ENCODE data around the gene SPATA3. TPM values are rescaled to one million over a fixed set of nuclear protein-coding genes. Genes with fewer than 3 reads are reported as not detected.
"Not testable (repeated sequence)": the region's sequence is repeated elsewhere in the genome, so short reads cannot be mapped to it uniquely, and the experiment has no call there.

Gene SPATA3
- total RNA-seq, 8 experiments from 2014 or later: 0.71 TPM; not detected in 7

DNA sequence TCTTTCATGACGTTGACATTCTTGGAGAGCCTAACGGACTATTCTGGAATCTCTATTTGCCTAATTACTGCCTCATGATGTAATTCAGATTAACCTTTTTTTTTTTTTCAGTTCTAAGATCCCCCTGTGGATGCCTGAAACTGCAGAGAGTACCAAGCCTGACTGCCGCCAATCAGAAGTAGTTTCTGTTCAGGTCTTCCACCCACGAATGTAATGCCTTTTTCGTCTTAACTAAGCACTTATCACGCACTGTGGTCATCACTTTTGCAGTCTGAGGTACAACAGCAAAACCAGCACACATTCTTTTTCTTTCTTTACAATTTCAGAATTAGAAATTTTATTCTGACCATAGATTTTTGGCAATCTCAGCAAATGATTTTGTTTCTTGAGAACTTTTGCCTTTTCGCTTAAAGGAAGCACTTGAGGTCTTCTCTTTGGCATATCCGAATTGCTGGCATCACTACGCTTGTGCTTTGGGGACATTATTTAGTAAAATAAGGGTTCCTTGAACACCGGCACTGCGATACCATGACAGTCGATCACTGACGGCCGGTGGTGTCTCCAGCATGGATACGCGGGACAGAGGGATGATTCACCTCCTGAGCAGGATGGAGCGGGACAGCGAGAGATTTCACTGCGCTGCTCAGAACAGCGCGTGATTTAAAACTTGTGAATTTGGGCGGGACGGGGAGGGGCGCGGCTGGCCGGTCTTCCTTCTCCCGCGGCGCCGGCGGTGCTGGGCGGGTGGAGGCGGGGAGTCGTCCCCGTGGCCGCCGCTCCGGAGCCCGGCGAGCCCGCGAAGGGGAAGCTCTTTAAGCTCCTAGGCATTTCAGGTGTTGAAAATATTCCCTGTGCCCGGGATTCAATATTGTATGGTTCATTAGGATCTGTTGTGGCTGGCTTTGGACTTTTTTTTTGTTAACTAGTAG, 38.8 kb upstream of the SPATA3 start:
- peak overlapping the region; percentile 3 to 27 (median 17) for H3K4me3 ChIP-seq
- ATAC-seq (replicated peaks in 6 of 8): peak; percentile 77 to 99 (median 92)
- WGBS, 10 experiments: 19 to 80% (median 32%) methylated on average over 3 to 30 of the region's 43 CpGs
- peaks cover 0 to 3% of the 10 kb centered on the region in 2 donors for H3K4me1 ChIP-seq (replicated peaks in 1 of 2)
- no peak overlapping the region for H3K27ac ChIP-seq
- in situ Hi-C loops (cut with MboI; ENCODE audit: low pct_unique_long_range_greater_than_20kb in 2 of 9, low sequenced_read_pairs in 9 of 9, unreplicated experiment in 9 of 9): no loop called here

DNA sequence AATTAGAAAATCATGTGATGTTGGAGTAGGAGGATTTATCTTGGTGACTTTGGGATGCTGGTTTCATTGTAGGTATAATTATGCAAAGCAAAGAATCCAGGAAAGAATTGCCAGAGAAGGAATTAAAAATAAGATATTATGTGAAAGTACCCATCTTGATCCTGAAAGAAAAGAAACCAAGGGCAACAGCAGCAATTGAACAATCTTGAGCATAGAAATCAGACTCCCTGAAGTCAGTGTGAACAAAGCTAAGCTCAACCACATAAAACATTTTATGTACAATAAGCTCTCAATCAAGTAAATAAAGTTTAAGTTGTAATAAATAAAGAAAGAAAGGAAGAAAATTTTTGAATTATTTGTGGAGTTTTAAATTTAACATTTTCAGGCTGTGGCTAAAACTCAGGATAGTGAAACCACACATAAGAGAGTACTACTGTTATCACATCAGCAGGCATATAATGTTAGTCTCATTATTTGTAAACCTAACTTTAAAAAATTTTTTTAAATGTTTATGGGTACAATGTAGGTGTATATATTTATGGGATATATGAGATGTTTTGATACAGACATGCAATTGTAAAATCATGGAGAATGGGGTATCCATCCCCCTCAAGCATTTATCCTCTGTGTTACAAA, 38.0 kb upstream of the SPATA3 start:
- in situ Hi-C loops (cut with MboI; ENCODE audit: low pct_unique_long_range_greater_than_20kb in 2 of 9, low sequenced_read_pairs in 9 of 9, unreplicated experiment in 9 of 9): no loop called here
- Histone ChIP-seq H3K27ac (no peak overlapping the region), H3K4me3 (peak overlapping the region in 4 of 5 donors; percentile 9 to 27 (median 19)), H3K4me1 (replicated peaks in 1 of 2) (peaks cover 0 to 3% of the 10 kb centered on the region in 2 donors)
- ATAC-seq (replicated peaks in 6 of 8): no peak

DNA sequence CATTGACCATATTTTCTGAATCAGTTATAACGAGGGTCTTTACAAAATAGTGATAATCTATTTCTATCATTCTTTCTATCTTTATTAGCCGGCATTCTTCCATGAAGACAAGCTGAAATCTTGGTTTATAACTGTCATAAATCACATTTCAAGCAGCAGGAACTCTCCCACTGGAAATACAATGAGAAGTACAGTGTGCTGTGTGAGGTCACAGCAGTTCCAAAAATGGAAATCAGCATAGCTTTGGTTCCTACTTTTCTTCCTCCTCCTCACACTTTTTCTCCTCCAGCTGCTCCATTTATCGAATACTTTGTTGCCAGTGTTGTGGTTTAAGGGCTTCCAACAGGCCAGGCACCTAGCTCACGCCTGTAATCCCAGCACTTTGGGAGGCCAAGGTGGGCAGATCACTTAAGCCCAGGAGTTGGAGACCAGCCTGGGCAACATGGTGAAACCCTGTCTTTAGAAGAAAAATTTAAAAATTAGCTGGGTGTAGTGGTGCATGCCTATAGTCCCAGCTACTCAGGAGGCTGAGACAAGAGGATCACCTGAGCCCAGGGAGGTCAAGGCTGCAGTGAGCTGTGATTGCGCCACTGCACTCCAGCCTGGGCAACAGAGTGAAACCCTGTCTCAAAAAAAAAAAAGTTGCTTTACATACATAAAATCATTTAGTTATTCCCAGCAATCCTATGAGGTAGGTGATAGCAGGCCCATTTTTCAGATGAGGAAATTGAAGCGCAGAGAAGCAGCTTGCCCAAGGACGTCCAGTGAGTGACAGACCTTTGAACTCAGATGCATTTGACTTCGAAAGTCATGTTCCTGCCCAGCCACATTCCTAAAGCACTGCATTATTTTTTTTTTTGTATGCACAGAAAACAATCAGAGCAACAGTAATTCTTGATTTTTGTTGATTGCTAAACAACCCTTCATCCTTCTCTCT, 36.8 kb upstream of the SPATA3 start:
- ATAC-seq (replicated peaks in 6 of 8): no peak
- Histone ChIP-seq H3K4me1 (replicated peaks in 1 of 2) (peaks cover 0 to 3% of the 10 kb centered on the region in 2 donors), H3K4me3 (no peak overlapping the region), H3K27ac (no peak overlapping the region)
- 59 to 100% (median 90%) methylated on average over 2 to 8 of the region's 8 CpGs for WGBS, 10 experiments
- in situ Hi-C loops (cut with MboI; ENCODE audit: low pct_unique_long_range_greater_than_20kb in 2 of 9, low sequenced_read_pairs in 9 of 9, unreplicated experiment in 9 of 9): no loop called here

DNA sequence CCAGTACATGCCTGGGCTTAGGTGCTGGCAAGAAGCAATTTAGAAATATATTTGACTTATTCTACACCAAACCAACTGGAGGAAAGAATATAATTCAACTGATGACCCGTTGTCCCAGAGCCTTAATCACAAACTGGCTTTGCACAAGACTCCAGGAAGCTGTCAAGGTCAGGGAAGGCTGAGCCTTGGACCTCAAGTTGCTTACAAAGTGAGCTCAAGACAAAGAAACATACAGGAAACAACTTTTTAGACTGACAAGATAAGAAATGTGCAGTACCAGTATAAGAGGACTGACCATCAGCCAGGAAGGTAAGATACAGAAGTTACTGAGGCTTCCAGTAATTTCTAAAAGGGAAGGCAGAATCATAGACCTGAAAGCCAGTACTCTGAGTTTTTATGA, 35.9 kb upstream of the SPATA3 start:
- in situ Hi-C loops (cut with MboI; ENCODE audit: low pct_unique_long_range_greater_than_20kb in 2 of 9, low sequenced_read_pairs in 9 of 9, unreplicated experiment in 9 of 9): no loop called here
- no peak for ATAC-seq (replicated peaks in 6 of 8)
- WGBS, 10 experiments: 11 to 83% (median 40%) methylated on average over 1 of the region's 1 CpG; no CpG with 5 or more reads in 7 of the 10 experiments

DNA sequence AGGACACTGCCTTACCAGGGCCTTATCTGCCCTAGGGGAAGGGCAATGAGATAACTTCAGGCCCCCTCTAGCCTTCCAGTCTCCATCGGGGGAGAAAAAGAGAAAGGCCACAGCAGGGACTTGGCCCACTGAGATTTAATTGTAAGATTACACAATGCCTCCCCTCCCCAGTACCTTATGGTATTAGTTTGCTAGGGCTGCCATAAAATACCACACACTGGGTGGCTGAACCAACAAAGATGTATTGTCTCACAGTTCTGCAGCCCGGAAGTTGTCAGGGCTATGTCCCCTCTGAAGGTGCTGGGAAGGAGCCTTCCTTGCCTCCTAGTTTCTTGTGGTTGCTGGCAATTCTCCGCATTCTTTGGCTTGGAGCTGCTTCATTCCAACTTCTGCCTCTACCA, 34.8 kb upstream of the SPATA3 start:
- in situ Hi-C loops (cut with MboI; ENCODE audit: low pct_unique_long_range_greater_than_20kb in 2 of 9, low sequenced_read_pairs in 9 of 9, unreplicated experiment in 9 of 9): no loop called here

More for the DNA sequence above, 35.9 kb upstream of the SPATA3 start:
- Histone ChIP-seq H3K4me1 (replicated peaks in 1 of 2) (peaks cover 0 to 3% of the 10 kb centered on the region in 2 donors), H3K4me3 (no peak overlapping the region), H3K27ac (no peak overlapping the region)

DNA sequence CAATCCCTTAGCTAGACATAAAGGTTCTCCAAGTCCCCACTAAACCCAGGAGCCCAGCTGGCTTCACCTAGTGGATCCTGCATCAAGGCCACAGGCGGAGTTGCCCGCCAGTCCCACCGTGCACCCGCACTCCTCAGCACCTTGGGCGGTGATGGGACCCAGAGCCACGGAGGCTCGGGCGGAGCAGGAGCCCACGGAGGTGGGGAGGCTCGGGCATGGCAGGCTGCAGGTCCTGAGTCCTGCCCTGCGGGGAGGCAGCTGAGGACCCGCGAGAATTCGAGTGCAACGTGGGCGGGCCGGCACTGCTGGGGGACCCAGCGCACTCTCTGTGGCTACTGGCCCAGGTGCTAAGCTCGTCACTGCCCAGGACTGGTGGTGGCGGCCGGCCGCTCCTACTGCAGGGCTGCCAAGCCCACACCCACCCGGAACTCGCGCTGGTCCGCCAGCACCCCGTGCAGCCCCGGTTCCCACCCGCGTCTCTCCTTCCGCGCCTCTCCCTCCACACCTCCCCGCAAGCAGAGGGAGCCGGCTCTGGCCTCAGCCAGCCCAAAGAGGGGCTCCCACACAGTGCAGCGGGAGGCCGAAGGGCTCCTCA, 31.7 kb upstream of the SPATA3 start:
- H3K4me3 ChIP-seq: no peak overlapping the region
- 91 to 100% methylated on average over 1 to 8 of the region's 36 CpGs; no CpG with 5 or more reads in 8 of the 10 experiments for WGBS, 10 experiments
- H3K4me1 ChIP-seq (replicated peaks in 1 of 2): no peaks in the 10 kb centered on the region
- H3K27ac ChIP-seq: no peak overlapping the region
- no peak for ATAC-seq (replicated peaks in 6 of 8)
- in situ Hi-C loops (cut with MboI; ENCODE audit: low pct_unique_long_range_greater_than_20kb in 2 of 9, low sequenced_read_pairs in 9 of 9, unreplicated experiment in 9 of 9): no loop called here

More for the DNA sequence above, 34.8 kb upstream of the SPATA3 start:
- ATAC-seq (replicated peaks in 6 of 8): no peak
- 14 to 80% (median 47%) methylated on average over 1 to 2 of the region's 3 CpGs; no CpG with 5 or more reads in 2 of the 10 experiments for WGBS, 10 experiments
- Histone ChIP-seq H3K4me1 (replicated peaks in 1 of 2) (peaks cover 0 to 3% of the 10 kb centered on the region in 2 donors), H3K4me3 (no peak overlapping the region), H3K27ac (no peak overlapping the region)

DNA sequence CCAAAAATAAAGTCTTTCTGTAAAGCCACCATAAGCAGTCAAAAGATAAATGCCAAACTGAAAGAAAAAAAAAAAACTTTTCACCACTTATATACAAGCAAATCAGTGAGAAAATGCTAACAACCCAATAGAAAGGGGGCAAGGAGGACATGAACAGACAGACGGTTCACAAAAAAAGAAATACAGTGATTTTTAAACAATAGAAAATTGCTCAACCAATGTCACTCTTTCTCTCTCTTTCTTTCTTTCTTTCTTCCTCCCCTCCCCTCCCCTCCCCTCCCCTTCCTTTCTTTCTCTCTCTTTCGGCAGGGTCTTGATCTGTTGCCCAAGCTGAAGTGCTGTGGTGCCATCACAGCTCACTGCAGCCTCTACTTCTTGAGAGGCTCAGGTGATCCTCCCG, 28.8 kb upstream of the SPATA3 start:
- H3K27ac ChIP-seq: no peak overlapping the region
- 40 to 100% (median 80%) methylated on average over 1 of the region's 3 CpGs; no CpG with 5 or more reads in 3 of the 10 experiments for WGBS, 10 experiments
- no peak overlapping the region for H3K4me3 ChIP-seq
- no peaks in the 10 kb centered on the region for H3K4me1 ChIP-seq (replicated peaks in 1 of 2)
- no peak for ATAC-seq (replicated peaks in 6 of 8)
- in situ Hi-C loops (cut with MboI; ENCODE audit: low pct_unique_long_range_greater_than_20kb in 2 of 9, low sequenced_read_pairs in 9 of 9, unreplicated experiment in 9 of 9): no loop called here

DNA sequence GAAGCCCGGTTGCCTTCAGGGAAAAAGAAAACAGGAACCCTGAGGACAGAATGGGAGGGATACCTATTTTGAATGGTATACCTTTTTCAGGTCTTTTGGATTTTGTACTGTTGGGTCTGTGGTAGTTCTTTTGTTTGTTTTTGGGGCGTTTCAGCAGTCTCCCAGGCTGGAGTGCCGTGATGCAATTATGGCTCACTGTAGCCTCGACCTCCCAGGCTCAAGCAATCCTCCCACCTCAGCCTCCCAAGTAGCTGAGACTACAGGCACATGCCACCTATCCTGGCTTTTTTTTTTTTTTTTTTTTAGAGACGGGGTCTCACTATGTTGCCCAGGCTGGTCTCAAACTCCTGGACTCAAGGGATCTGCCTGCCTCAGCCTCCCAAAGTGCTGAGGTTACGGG, 27.6 kb upstream of the SPATA3 start:
- 43 to 100% (median 87%) methylated on average over 1 to 5 of the region's 6 CpGs for WGBS, 10 experiments

DNA sequence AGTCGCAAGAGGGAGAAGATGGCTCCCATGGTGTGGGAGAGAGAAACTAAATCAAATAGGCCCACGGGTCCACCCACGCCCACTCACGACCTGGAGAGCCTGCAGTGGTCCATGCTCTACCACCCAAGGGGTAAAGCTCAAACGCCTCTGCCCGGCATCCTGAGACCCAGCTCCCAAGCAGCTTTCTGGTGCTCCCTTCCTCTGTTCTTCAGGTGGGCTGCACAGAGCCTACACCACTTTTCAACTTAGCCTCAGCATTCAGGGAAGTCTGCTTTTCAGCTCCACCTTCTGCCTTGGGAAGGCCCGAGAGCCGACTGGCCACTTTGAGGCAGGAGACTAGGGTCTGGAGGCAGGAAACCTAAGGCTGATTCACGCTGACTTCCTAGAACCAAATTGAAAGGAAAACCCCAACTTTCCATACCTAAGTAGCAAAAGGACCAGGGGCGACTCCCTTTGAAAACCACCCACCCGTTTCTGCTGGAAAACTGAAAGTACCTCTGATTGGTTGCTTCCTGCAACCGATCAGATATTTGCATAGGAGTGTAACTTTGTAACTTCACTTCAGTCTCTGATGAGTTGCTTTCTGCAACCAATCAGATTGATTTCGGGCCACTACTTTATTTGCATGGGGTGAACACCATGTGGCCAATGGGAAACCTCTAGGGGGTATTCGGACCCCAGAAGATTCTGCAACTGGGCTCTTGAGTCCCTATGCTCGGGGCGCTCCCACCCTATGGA, 26.8 kb upstream of the SPATA3 start:
- WGBS, 10 experiments: 13 to 95% (median 81%) methylated on average over 3 to 13 of the region's 16 CpGs; no CpG with 5 or more reads in 1 of the 10 experiments
- Histone ChIP-seq H3K27ac (no peak overlapping the region), H3K4me1 (replicated peaks in 1 of 2) (no peaks in the 10 kb centered on the region), H3K4me3 (no peak overlapping the region)
- in situ Hi-C loops (cut with MboI; ENCODE audit: low pct_unique_long_range_greater_than_20kb in 2 of 9, low sequenced_read_pairs in 9 of 9, unreplicated experiment in 9 of 9): no loop called here
- ATAC-seq (replicated peaks in 6 of 8): peak in 3 of 8 experiments; percentile 30 to 93 (median 78)

More for the DNA sequence above, 27.6 kb upstream of the SPATA3 start:
- in situ Hi-C loops (cut with MboI; ENCODE audit: low pct_unique_long_range_greater_than_20kb in 2 of 9, low sequenced_read_pairs in 9 of 9, unreplicated experiment in 9 of 9); H3K4me3 ChIP-seq; H3K27ac ChIP-seq; ATAC-seq (replicated peaks in 6 of 8); H3K4me1 ChIP-seq (replicated peaks in 1 of 2): not testable (repeated sequence)

DNA sequence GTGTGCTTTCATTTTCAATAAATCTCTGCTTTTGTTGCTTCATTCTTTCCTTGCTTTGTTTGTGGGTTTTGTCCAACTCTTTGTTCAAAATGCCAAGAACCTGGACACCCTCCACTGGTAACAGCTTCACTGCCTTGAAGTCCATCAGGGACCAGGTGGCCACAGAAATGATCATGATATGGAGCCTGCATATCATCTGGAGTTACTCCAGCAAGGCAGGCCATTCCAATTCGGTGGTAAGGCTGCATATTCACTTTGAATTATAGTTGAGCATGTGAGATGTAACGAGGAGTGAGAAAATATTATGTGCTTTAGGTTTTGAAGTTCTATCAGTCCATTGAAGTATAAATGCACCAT, 26.3 kb upstream of the SPATA3 start:
- H3K4me1 ChIP-seq (replicated peaks in 1 of 2): no peaks in the 10 kb centered on the region

DNA sequence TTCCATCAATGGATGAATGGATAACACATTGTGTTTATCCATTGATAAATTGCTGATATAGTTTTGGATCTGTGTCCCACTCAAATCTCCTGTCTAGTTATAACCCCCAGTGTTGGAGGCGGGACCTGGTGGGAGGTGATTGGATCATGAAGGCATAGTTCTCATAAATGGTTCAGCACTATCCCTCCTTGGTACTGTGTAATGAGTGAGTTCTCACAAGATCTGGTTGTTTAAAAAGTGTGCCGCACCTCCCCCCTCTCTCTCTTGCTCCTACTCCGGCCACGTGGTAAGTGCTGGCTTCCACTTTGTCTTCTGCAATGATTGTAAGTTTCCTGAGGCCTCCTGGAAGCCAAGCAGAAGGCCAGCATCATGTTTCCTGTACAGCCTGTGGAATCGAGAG, 23.9 kb upstream of the SPATA3 start:
- no peak overlapping the region for H3K27ac ChIP-seq
- no peak for ATAC-seq (replicated peaks in 6 of 8)
- H3K4me3 ChIP-seq: no peak overlapping the region
- 17 to 88% (median 76%) methylated on average over 1 to 5 of the region's 5 CpGs for WGBS, 10 experiments
- no peaks in the 10 kb centered on the region for H3K4me1 ChIP-seq (replicated peaks in 1 of 2)
- in situ Hi-C loops (cut with MboI; ENCODE audit: low pct_unique_long_range_greater_than_20kb in 2 of 9, low sequenced_read_pairs in 9 of 9, unreplicated experiment in 9 of 9): no loop called here

More for the DNA sequence above, 26.3 kb upstream of the SPATA3 start:
- in situ Hi-C loops (cut with MboI; ENCODE audit: low pct_unique_long_range_greater_than_20kb in 2 of 9, low sequenced_read_pairs in 9 of 9, unreplicated experiment in 9 of 9): no loop called here
- WGBS, 10 experiments: 8 to 100% (median 53%) methylated on average over 1 to 2 of the region's 2 CpGs; no CpG with 5 or more reads in 2 of the 10 experiments
- no peak overlapping the region for H3K4me3 ChIP-seq
- H3K27ac ChIP-seq: no peak overlapping the region
- ATAC-seq (replicated peaks in 6 of 8): peak in 1 of 8 experiments; percentile 32

All from motor neuron (in vitro differentiated cells).